Measurements from ENCODE around the gene PTH1R. TPM values are rescaled to one million over a fixed set of nuclear protein-coding genes. Genes with fewer than 3 reads are reported as not detected.

PTH1R gene
- polyA plus RNA-seq, 1 experiment = 2.1 TPM

- Histone ChIP-seq H3K27me3 (ENCODE audit: control insufficient read depth, insufficient read depth, low read length) (no peaks in the 10 kb centered on the region), H3K4me3 (ENCODE audit: low read depth, low read length) (no peak overlapping the region), H3K36me3 (ENCODE audit: control insufficient read depth, insufficient read depth, low read length) (peaks cover 4% of the 10 kb centered on the region)
- ChIA-PET POLR2A (no interaction called here), CTCF (interaction anchor here (0.6 to 1.8 kb wide), 6 partner anchors 9 to 228 kb away, joined by 3 to 5 read pairs (median 4); no protein-coding TSS in a partner anchor)
- no peak for DNase-seq (ENCODE audit: low read depth)
- TF ChIP-seq CTCF (IDR thresholded peaks at IDR 0.05; ENCODE audit: insufficient read depth, low read depth, low read length) = no peak
These were observed 53.5 kb downstream of the PTH1R start for GRCh38 chr3:46930945-46931403.

DNA sequence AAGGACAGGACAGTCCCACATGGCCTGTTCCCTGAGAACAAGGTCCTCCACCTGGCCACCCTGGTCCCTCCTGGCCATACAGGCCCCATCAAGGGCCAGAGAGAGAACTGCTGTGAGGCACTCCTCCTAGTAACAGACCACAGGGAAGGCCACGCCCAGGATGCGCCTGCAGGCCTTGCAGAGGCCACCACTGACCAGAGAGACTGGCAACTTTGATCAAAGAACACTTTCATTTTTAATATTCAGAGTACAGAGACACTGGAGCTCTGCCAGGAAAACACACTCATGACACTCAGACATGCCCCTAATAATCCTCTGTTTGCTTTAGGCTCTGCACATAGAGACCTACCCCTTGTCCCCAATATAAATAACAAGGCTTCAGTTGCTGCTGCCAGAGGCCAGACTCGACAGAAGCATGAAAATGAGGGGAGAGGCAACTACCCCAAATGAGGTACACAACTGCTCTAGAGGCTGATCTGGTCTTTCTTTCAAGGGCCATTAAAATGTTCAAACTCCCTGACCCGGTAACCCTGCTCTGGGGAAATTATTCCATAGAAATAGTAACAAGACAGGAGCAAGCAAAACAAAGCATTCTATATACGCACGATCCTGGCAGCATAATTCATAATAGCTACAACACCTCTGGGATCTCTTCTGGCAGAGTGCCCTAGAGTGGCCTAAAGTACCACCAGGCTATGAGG is 54.3 kb downstream of the PTH1R start:
- ChIA-PET POLR2A (no interaction called here), CTCF (interaction anchor here (1.0 to 1.8 kb wide), 5 partner anchors 9 to 229 kb away, joined by 3 to 5 read pairs (median 4); no protein-coding TSS in a partner anchor)
- no peak for TF ChIP-seq CTCF (IDR thresholded peaks at IDR 0.05; ENCODE audit: insufficient read depth, low read depth, low read length)
- peaks cover 6% of the 10 kb centered on the region for H3K36me3 ChIP-seq (ENCODE audit: control insufficient read depth, insufficient read depth, low read length)
- no peaks in the 10 kb centered on the region for H3K27me3 ChIP-seq (ENCODE audit: control insufficient read depth, insufficient read depth, low read length)
- no peak for DNase-seq (ENCODE audit: low read depth)
- H3K4me3 ChIP-seq (ENCODE audit: low read depth, low read length) = no peak overlapping the region

- Histone ChIP-seq H3K27me3 (ENCODE audit: control insufficient read depth, insufficient read depth, low read length) (no peaks in the 10 kb centered on the region), H3K36me3 (ENCODE audit: control insufficient read depth, insufficient read depth, low read length) (peaks cover 3% of the 10 kb centered on the region; the same call in 1 of the 2 replicates), H3K4me3 (ENCODE audit: low read depth, low read length) (no peak overlapping the region)
- no peak for TF ChIP-seq CTCF (IDR thresholded peaks at IDR 0.05; ENCODE audit: insufficient read depth, low read depth, low read length)
- no peak for DNase-seq (ENCODE audit: low read depth)
- ChIA-PET CTCF (interaction anchor here (0.6 to 4.9 kb wide), 6 partner anchors 9 to 390 kb away, joined by 3 to 47 read pairs (median 3); no protein-coding TSS in a partner anchor), POLR2A (no interaction called here)
These were observed 55.1 kb downstream of the PTH1R start for GRCh38 chr3:46932455-46933225.

DNA sequence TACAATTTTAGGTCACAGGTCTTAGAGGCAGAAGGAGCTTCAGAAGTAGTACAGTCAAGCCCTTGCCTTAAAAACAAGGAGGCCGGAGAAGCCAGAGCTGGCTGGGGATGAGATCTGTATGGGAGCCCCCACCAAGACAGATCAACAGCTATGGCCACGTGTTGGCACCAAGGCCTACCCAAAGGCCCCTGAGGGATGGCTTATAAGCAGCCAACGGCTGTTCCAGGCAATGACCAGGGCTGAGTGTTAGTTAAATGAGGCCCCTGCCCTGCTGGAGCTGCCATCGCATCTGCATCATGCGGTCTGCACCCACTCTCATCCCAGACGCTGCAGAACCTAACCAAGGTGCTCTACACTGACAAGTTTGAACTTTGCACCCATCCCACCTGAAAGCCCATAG is 55.7 kb downstream of the PTH1R start:
- DNase-seq (ENCODE audit: low read depth) = no peak
- Histone ChIP-seq H3K36me3 (ENCODE audit: control insufficient read depth, insufficient read depth, low read length) (peaks cover 3% of the 10 kb centered on the region; the same call in 1 of the 2 replicates), H3K27me3 (ENCODE audit: control insufficient read depth, insufficient read depth, low read length) (no peaks in the 10 kb centered on the region), H3K4me3 (ENCODE audit: low read depth, low read length) (no peak overlapping the region)
- TF ChIP-seq CTCF (IDR thresholded peaks at IDR 0.05; ENCODE audit: insufficient read depth, low read depth, low read length) = no peak
- CTCF ChIA-PET = interaction anchor here (0.6 to 4.9 kb wide), 5 partner anchors 10 to 391 kb away, joined by 3 to 47 read pairs (median 3); no protein-coding TSS in a partner anchor
- POLR2A ChIA-PET = interaction anchor here (0.8 kb wide), 1 partner anchor 85 kb away, joined by 3 read pairs; no protein-coding TSS in a partner anchor

DNA sequence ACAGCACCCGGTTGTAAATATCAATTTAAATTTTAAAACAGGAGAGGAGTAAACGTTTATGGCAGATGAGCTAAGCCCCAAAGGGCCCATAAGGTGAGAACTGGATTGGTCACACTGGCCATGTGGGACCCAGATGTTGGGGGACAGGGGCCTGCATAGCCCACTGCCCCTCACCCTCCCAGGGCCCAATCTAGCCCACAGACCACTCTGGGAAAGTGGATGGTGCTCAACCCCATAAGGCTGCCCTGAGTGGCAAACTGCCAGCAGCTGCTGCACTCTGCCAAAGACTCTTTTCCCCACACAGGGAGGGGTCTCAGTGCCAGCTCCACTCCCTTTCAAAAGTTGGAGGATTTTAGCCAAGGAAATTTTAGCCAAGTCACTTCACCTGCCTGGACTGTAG is 56.6 kb downstream of the PTH1R start:
- Histone ChIP-seq H3K36me3 (ENCODE audit: control insufficient read depth, insufficient read depth, low read length) (peaks cover 3% of the 10 kb centered on the region; the same call in 1 of the 2 replicates), H3K4me3 (ENCODE audit: low read depth, low read length) (no peak overlapping the region), H3K27me3 (ENCODE audit: control insufficient read depth, insufficient read depth, low read length) (no peaks in the 10 kb centered on the region)
- POLR2A ChIA-PET = interaction anchor here (0.8 kb wide), 1 partner anchor 84 kb away, joined by 3 read pairs; no protein-coding TSS in a partner anchor
- CTCF ChIA-PET = interaction anchor here (4.9 kb wide), 1 partner anchor 11 kb away, joined by 47 read pairs; no protein-coding TSS in a partner anchor
- DNase-seq (ENCODE audit: low read depth) = no peak
- no peak for TF ChIP-seq CTCF (IDR thresholded peaks at IDR 0.05; ENCODE audit: insufficient read depth, low read depth, low read length)
